NCI-H2081 treated with DMSO at 0.1 percent for 48 hours (cell line): ENCODE data around the gene ZNF630.
"Not testable (repeated sequence)": the region's sequence is repeated elsewhere in the genome, so short reads cannot be mapped to it uniquely, and the experiment has no call there.

Source experiments
- DNase-seq: peaks from one replicate; lab custom pipeline; 2025; lab: John Stamatoyannopoulos, UW

Gene ZNF630

DNA sequence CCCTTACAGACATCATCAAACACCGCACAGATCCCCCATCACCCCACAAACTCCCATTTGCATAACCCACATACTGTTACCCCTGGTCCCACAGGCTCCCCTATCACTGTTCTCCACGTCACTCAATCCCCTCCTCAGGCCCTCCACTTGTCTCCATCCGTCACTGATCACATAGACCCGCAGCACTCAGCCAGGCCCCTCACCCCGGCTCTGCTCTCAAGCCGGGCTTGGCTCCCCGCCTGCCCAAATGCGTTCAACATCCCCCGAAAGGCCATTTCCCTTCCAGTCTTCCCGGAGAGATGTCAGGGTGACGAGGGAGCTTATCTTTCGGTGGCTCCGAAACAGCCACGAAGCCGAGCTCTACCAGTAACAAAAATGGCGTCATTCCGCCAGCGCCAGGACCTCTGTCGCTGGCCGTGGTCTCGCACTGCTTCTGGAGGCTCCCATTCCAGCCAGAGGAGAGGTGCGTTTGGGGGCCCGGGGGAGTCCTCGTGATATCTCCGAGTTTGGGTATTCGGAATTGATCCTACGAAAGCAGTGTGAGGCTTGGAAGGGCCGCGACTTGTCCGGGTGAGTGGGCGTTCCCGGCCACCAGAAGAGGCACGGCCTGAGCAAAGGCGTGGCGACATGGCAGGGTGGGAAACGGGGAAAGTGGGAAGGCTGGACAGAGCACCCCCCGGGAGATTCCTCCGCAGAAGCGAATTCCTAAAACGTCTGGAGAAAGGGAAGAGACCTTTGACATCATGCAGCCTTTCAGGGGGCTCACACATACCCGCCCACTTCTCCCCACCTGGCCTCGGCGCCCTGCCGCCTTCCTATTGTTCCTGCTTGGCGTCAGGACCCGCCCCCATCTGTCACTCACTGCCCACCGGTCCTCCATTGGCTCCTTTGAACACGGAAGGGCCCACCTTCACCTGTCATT is at the start of gene ZNF630:
ZNF630 (minus strand) TSS at position 577 of the 922 bp plus-strand sequence. CDS start 4,754 bp downstream, outside the sequence.
- peak; percentile 44 for DNase-seq

DNA sequence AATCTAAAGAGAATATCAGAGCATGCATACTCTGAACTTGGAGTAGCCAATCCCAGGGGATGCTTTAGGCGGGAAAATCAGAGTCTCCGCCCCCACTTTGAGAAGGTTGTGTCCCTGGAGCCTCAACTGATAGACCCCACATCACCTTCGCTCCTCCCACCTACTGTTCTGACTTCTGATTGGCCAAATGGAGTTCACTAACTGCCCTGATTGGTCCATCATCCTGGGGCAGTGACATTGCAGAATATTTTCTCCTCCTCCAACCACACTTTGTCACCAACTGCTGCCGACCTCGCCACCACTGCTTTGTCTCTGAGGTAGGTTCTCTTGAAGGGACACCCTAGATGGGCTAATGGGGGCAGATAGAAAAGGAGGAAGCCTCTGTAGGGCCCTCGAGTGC is 36.3 kb upstream of the ZNF630 start:
- DNase-seq, result no peak

DNA sequence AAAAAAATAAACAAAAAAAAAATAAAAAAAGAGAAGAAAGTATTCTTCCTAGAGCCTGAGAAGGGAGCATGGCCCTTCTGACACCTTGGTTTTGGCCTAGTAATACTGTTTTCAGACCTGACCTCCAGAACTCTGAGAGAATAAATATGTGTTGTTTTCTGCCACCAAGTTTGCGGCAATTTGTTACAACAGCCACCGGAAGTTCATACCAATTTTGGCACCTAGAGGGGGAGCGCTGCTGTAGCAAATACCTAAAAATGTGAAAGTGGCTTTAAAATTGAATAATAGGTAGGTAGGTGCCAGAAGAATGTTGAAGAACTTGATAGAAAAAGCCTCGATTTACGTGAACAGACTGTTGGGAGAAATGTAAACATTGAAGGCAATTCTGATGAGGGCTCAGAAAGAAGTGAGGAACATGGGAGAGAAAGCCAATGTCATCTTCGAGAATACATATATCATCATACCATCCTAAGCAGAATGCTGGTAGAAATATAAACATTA is 31.5 kb upstream of the ZNF630 start:
- DNase-seq, result no peak

DNA sequence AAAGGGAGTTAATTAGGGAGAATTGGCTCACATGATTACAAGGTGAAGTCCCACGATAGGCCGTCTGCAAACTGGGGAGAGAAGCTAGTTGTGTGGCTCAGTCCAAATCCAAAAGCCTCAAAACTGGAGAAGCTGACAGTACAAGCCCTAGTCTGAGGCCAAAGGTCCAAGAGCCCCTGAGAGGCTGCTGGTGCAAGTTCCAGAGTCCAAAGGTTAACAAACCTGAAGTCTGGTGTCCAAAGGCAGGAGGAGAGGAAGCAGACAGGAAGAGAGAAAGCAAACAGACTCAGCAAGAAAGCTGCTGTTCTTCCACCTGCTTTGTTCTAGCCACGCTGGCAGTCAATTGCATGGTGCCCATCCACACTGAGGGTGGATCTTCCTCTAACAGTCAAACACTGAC is 30.0 kb upstream of the ZNF630 start:
- DNase-seq, result no peak

DNA sequence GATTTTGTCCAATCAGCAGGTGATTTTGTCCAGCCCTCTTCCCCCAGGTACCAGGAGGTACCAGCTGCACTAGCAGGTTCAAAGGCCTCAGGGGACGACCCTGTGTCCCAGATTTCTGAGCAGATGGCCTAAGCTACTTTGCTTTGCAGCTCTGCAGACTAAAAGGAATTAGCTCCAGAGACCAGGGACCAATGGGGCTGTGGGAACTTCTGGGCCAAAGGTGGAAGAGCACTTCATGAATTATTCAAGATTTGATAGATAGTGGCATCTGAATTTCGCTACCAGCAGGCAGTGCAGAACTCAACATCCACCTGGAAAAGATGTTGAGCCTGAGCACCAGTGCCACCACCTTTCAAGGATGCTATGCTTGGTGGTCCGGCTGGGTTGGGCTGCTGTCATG is 21.1 kb upstream of the ZNF630 start:
- DNase-seq, result not testable (repeated sequence)

DNA sequence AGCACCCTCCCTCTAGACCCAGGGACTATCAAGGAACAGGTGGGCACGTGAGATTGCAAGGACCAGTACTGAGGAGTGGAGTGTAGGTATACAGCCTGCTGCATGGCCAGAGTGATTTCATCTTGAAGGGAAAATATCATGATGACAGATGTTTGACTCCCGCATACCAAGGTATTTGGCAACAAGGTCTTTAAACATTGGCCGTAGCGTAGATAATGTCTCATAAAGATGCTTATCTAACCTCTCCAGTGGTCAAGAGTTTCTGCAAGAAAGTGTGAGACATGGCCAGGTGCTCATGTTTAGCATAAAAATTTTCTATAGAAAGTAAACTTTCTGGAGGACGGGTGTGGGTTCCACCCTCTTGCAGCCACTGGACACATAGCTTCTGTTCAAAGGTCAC is 18.7 kb upstream of the ZNF630 start:
- no peak for DNase-seq

DNA sequence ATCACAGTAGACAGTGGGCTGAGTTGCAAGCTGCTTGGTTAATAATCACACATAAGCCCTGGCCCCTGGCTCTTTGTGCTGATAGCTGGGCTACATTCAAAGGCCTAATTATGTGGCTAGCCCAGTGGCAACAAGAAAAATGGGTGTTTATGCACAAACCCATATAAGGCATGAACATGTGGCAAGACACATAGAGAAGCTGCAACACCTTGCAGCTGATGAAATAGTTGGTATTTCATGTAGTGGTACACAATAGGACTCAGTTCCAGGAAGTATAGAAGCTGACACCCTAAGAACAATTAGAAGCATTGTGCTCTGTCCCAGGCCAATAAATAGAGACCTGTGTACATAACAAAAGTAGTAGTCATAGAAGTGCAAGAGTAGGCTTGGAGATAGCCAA is 14.6 kb upstream of the ZNF630 start:
- no peak for DNase-seq

DNA sequence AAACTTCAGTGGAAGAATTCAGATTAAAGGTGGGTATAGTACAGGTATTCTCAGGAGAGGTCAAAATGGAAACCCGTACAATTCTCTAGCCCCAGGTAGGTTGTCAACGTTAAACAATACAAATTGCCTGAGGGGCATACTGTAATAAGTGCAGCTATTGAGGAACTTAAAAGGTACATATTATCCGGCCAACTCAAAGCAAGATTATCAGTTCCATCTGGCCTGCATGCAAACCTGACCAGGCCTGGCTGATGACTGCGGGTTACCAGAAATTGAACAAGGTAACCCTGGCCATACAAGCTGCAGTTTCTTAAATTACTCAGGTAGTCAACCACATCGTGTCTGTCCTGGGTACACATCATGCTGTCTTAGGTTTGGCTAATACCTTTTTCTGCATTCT is 12.3 kb upstream of the ZNF630 start:
- no peak for DNase-seq

DNA sequence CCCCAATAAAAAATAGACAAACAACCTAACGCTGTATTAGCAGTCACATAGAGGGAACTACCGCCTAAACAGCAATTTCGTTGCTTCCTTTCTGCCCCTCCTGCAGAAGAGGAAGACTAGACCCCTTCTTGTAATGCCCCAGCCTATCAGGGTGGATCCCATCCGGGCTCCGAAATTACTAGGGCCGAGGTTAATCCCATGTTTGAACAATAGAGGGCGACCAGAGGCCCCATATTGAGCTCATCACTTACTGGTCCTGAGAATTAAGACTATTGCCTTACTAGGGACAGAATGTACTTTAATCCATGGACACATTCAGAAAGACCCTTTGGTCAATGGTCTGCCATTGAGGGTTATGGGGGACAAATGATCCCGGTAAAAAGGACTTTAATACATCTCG is 11.8 kb upstream of the ZNF630 start:
- DNase-seq, result no peak

DNA sequence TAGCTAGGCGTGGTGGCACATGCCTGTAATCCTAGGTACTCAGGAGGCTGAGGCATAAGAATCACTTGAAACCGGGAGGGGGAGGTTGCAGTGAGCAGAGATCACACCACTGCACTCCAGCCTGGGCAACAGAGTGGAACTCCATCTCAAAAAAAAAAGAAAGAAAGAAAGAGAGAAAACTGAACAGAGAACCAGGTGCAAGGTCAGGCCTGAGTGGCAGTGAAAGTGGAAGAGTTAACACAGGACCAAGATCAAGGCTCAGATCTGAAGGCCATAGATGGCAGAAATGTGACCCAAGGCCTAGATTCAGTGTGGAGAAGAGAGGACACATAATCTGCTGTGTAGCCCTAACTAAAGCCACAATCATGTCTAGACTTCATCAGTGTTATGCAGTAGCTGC is 4.9 kb upstream of the ZNF630 start:
- DNase-seq, result no peak

DNA sequence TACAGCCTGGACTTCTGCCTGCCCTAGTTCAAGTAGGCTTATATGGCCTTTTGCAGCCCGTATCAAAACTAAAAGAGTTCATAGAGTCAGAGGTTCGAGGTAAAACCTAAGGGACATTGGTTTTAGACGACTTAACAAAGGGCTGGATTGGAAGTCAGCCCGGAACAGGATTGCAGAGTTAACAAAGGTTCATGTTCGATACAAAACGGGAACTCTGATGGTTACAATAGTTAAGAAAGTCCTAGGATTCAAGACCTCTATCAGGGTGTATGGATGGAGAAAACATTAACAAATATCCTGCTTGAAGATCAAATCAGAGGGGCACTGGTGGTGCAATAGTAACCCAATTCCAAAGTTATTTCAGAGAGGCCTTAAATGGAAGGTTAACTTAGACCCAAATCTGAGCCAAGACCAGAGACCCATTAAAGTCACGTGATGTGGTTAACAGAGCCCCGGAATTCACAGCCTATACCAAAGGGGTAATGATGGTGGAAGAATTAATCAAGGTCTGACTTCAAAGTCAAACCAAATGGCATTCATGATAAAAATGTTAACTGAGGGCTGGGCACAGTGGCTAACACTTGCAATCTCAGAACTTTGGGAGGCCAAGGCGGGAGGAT is 656 bp upstream of the ZNF630 start:
- no peak for DNase-seq

DNA sequence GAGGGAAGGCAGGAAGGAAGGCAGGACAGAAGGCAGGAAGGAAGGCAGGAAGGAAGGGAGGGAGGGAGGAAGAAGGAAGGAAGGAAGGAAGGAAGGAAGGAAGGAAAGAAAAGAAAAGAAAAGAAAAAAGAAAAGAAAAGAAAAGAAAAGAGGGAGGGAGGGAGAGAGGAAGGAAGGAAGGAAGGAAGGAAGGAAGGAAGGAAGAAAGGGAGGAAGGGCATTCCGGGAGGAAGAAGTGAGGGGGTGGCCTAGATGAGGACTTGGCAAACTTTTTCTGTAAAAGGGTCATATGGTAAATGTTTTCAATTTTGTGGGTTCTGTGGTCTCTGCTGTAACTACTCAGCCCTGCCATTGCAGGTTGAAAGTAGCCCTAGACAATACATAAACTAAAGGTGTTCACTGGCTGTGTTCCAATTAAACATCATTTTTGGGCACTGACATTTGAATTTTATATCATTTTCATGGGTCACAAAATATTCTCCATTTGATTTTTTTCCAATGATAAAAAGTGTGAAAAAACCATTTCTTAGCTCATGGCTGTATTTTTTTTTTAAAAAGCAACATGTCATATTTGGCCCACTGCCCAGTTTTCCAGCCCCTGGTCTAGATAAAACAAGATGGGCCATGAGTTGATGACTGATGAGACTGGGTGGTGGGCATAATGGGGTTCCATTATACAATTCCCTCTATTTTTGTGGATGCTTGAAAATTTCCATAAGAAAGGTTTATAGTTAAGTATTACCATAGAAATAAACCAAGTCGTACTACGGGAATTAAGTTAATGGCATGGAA is 3.1 kb downstream of the ZNF630 start:
- no peak for DNase-seq

DNA sequence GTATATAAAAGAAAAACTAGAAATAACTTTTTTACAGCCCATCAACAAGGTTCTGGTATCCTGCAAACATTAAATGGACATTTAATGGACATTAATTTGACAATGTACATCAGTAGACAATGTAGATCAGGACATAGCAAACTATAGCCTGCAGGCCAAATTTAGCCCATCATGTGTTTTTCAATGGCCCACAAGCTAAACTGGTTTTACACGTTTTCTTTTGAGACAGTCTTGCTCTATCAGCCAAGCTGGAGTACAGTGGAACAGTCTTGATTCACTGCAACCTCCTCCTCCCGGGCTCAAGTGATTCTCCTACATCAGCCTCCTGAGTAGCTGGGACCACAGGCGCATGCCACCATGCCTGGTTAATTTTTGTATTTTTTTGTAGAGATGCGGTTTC is 7.2 kb downstream of the ZNF630 start:
- DNase-seq, result no peak

DNA sequence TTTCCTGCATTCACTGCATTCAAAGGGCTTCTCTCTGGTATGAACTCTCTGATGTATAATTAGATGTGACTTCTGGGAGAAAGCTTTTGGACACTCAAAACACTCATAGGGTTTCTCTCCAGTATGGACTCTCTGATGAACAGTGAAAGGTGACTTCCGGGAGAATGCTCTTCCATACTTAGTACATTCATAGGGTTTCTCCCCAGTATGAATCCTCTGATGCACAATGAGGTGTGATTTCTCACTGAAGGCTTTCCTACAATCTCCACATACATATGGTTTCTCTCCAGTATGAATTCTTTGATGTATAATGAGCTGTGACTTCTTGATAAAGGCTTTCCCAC is 12.2 kb downstream of the ZNF630 start:
- no peak for DNase-seq

DNA sequence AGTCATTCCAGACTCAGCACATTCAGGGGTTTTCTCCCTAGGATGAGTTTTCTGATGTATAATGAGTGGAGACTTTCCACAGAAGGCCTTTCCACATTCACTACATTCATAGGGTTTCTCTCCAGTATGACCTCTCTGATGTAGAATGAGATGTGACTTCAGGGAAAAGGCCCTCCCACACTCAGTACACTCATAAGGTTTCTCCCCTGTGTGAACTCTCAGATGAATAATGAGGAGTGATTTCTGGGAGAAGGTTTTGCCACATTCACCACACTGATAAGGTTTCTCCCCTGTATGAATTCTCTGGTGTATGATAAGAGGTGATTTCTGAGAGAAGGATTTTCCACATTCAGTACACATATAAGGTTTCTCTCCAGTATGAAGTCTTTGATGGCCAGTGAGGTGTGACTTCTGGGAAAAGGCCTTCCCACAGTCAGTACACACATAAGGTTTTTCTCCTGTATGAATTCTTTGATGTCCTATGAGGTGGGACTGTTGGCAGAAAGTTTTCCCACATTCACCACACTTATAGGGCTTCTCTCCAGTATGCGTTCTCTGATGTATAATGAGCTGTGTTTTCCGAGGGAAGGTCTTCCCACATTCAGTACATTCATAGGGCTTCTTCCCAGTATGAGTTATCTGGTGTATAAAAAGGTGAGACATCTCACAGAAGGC is 12.7 kb downstream of the ZNF630 start:
- DNase-seq, result no peak

DNA sequence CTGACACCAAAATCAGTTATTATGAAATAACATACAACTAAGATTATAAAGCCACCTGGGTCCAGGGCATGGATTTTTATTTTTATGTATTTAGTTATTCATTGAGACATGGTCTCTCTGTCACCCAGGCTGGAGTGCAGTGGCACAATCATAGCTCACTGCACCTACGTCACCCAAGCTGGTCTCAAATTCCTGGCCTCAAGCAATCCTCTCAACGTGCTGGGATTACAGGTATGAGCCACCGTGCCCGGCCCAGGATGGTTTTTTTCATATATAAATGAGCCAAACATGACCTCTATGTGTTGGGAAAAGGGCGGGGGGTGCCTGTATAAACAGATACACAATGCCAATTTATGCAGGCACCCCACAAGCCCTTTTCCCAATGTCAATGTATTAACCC is 24.6 kb downstream of the ZNF630 start:
- no peak for DNase-seq

DNA sequence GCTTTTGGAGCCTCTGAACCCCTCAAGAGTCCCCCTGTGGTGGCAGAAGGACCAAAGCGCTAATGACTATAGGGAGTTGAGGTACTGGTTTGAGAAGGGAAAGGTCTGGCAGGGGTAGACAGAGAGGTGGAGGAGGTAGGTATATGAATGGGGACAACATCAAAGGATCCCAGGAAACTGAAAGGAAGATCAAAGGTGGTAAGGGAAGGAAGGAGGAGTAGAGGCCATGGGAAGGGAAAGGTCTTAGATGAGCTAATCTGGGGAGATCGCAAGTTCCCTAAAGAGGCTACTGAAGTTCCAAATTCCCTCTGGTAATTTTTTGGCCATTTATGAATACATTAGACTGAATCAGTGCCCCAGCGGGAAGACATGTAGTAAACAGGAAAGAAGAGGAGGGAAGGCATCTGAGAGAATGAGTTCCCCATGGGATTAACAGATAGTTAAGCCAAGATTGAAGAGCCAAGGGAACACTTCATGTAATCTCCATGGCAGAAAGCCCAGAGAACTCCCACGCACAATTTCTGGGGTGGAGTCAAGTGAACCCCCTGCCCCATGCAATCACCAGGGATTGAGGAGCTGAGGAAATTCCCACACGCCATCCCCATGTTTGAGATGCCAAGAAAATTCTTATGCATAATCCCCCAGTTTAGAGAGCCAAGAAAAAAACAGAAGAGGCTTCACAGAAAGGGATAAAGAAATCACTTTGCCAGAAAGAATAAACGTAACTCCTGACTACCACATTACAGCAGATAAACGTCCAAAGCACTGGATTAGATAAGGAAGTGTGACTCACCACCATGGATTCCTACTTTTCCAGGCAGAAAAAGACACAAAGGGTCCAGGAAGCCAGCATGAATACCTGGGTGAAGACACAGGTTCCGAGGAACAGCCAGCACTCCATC is 25.8 kb downstream of the ZNF630 start:
- no peak for DNase-seq

DNA sequence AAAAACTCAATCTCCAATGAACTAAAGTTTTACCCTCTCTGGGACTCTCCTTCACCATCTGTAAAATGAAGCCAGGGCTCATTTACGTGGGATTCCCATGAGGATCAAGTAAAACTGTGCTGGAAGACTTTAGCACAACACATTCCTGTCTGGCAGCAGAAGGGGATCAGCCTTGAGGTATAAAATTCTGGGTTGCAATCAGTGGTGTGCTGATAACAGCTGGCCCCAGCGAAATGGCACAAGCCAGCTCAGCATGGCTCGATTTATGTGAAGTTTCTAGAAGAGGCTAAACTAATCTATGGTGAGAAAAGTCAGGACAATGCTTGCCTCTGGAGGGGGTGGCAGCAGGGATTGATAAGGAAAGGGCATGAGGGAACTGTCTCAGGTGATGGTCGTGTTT is 28.4 kb downstream of the ZNF630 start:
- no peak for DNase-seq

DNA sequence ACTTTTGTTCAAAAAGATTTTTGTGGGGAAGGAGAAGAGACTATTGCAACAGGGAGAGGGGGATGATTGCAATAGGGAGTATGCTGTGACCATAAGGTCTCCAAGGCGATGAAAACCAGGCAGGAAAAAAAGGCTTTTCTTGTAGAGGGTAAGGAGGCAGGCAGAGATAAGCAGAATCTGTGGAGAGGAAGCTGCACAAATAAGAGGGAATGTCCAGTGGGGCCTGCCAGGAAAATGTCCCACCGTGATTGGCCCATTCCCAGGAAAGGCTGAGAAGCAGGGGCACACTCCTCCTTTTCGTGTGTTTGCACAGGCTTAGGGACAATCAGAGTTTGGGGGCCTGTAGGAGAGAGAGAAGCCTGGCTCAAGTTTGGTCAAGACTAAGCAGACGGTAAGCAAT is 35.5 kb downstream of the ZNF630 start:
- no peak for DNase-seq

DNA sequence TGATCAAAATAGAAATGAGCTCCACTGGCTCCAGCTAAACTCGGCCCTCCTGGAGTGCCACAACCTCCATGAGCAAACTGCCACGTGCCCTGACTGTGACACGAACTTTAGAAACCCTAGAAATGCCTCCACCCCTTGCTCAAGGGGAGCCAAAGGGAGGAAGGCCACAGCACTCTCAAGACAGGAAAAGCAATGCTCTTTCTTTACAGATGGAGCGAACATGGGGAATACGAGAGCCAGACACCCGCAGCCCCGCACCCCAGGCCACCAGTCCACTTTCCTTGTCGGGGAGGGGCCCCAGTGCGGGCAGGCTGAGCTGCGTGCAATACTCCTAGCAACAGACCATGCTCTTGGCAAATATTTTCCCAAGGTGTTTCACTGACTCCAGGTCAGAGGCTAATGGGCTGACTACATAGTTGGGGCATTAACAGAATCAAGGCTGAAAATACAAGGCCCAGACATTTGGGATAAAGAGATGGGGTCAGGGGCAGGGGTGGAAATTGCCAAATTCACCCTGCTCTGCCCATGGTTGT is 40.7 kb downstream of the ZNF630 start:
- DNase-seq, result not testable (repeated sequence)

DNA sequence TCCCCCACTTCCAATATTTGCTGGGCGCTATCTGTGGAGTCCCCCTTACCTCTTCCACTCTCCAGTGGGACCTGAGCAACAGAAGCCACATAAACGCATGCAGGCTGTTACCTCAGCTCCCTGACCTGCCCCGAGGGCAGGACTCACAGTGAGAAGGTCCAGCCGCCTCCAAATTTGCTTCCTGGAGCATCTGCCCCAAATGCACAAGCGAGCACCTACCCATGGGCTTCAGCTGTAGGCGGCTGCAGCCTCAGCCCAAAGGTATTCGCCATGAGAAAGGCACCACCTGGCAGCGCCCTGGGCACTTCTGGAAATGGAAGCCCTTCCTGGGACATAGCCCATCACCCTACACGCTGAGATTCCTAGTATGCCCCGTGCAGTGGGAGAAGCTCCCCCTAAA is 41.2 kb downstream of the ZNF630 start:
- DNase-seq, result no peak
